ENCODE measurements around the gene PKIG. TPM values are rescaled to one million over a fixed set of nuclear protein-coding genes. Genes with fewer than 3 reads are reported as not detected.

PKIG gene
- total RNA-seq, 1 experiment from 2014 or later: 20.1 TPM

GRCh38 chr20:44566018-44566417 is 16.4 kb upstream of the PKIG start:
- H3K4me3 ChIP-seq (replicated peaks in 1 of 2; ENCODE audit: low read depth in 1 of 2, low read length in 2 of 2): no peak overlapping the region
- no peaks in the 10 kb centered on the region for H4K20me1 ChIP-seq (ENCODE audit: insufficient read depth)
- H3K27me3 ChIP-seq (ENCODE audit: insufficient read depth, low read length): no peaks in the 10 kb centered on the region
- TF ChIP-seq RAD21 (IDR thresholded peaks at IDR 0.05; ENCODE audit: low read depth): no peak
- no TSS peak for BruUV-seq (replicated peaks)
- H2AFZ ChIP-seq (ENCODE audit: low read depth, low read length, poor library complexity, severe bottlenecking): no peak overlapping the region
- ChIA-PET RAD21 (ENCODE audit: low non-redundant PET in 1 of 2, low total read pairs in 2 of 2, uncharacterized antibody in 2 of 2, unreplicated experiment in 2 of 2) (no interaction called here), POLR2A (no interaction called here), CTCF (no interaction called here)
- H3K79me2 ChIP-seq (ENCODE audit: insufficient read depth, low read length): no peaks in the 10 kb centered on the region
- no peaks in the 10 kb centered on the region for H3K9me2 ChIP-seq (ENCODE audit: insufficient read depth)
- no peak overlapping the region for H3K27ac ChIP-seq (ENCODE audit: low read depth, low read length)
- ATAC-seq (no peak), DNase-seq (ENCODE audit: low read depth, low spot score) (no peak)
- no peak overlapping the region for H3K4me2 ChIP-seq (ENCODE audit: low read length)
- no peaks in the 10 kb centered on the region for H3K9me3 ChIP-seq (ENCODE audit: control insufficient read depth in 1 of 2, insufficient read depth in 1 of 2, low read depth in 1 of 2, low read length in 2 of 2)
- H3K4me1 ChIP-seq (ENCODE audit: control insufficient read depth in 1 of 2, insufficient read depth in 2 of 2, low read length in 2 of 2): no peaks in the 10 kb centered on the region
- intact Hi-C loops (cut with micrococcal nuclease): no loop called here
- no peaks in the 10 kb centered on the region for H3K36me3 ChIP-seq (ENCODE audit: control insufficient read depth in 1 of 2, insufficient read depth in 2 of 2, low read length in 2 of 2)
- no peak overlapping the region for H3K9ac ChIP-seq (ENCODE audit: low read length)

- intact Hi-C loops (cut with micrococcal nuclease): no loop called here
- H3K9ac ChIP-seq (ENCODE audit: low read length): no peak overlapping the region
- no peaks in the 10 kb centered on the region; a peak in 1 of 4 replicates for H3K4me1 ChIP-seq (ENCODE audit: control insufficient read depth in 1 of 2, insufficient read depth in 2 of 2, low read length in 2 of 2)
- ChIA-PET RAD21 (ENCODE audit: low non-redundant PET in 1 of 2, low total read pairs in 2 of 2, uncharacterized antibody in 2 of 2, unreplicated experiment in 2 of 2) (no interaction called here), POLR2A (no interaction called here), CTCF (interaction anchor here (1.2 kb wide), 1 partner anchor 29 kb away, joined by 3 read pairs; no protein-coding TSS in a partner anchor)
- no peak overlapping the region for H3K4me3 ChIP-seq (replicated peaks in 1 of 2; ENCODE audit: low read depth in 1 of 2, low read length in 2 of 2)
- H3K36me3 ChIP-seq (ENCODE audit: control insufficient read depth in 1 of 2, insufficient read depth in 2 of 2, low read length in 2 of 2): no peaks in the 10 kb centered on the region
- H2AFZ ChIP-seq (ENCODE audit: low read depth, low read length, poor library complexity, severe bottlenecking): no peak overlapping the region
- DNase-seq (ENCODE audit: low read depth, low spot score): no peak
- no peaks in the 10 kb centered on the region for H4K20me1 ChIP-seq (ENCODE audit: insufficient read depth)
- H3K79me2 ChIP-seq (ENCODE audit: insufficient read depth, low read length): no peaks in the 10 kb centered on the region
- TF ChIP-seq REST (IDR thresholded peaks at IDR 0.05; ENCODE audit: low read depth): no peak
- no peak for TF ChIP-seq FOSL1 (IDR thresholded peaks at IDR 0.05; ENCODE audit: low read depth)
- no peak for TF ChIP-seq SIN3A (IDR thresholded peaks at IDR 0.05; ENCODE audit: low read depth)
- TF ChIP-seq RAD21 (IDR thresholded peaks at IDR 0.05; ENCODE audit: low read depth): no peak
- TF ChIP-seq EZH2 (IDR thresholded peaks at IDR 0.05): no peak
- TF ChIP-seq ATF3 (IDR thresholded peaks at IDR 0.05): no peak
- TF ChIP-seq CEBPB (IDR thresholded peaks at IDR 0.05; ENCODE audit: low read depth): no peak
- TF ChIP-seq SRF (IDR thresholded peaks at IDR 0.05; ENCODE audit: low read depth): no peak
- TF ChIP-seq ZNF274 (IDR thresholded peaks at IDR 0.05; ENCODE audit: low read depth, low read length): no peak
- no peak for TF ChIP-seq YY1 (IDR thresholded peaks at IDR 0.05; ENCODE audit: extremely low read depth, insufficient replicate concordance, low read depth, low read length)
- TF ChIP-seq EGR1 (IDR thresholded peaks at IDR 0.05; ENCODE audit: low read depth): no peak
- TF ChIP-seq TCF7L2 (IDR thresholded peaks at IDR 0.05; ENCODE audit: borderline replicate concordance, extremely low read depth, insufficient read depth, insufficient read length): no peak
- TF ChIP-seq POLR2AphosphoS5 (IDR thresholded peaks at IDR 0.05; ENCODE audit: low read depth, low read length): no peak
- TF ChIP-seq, protein P1, sequence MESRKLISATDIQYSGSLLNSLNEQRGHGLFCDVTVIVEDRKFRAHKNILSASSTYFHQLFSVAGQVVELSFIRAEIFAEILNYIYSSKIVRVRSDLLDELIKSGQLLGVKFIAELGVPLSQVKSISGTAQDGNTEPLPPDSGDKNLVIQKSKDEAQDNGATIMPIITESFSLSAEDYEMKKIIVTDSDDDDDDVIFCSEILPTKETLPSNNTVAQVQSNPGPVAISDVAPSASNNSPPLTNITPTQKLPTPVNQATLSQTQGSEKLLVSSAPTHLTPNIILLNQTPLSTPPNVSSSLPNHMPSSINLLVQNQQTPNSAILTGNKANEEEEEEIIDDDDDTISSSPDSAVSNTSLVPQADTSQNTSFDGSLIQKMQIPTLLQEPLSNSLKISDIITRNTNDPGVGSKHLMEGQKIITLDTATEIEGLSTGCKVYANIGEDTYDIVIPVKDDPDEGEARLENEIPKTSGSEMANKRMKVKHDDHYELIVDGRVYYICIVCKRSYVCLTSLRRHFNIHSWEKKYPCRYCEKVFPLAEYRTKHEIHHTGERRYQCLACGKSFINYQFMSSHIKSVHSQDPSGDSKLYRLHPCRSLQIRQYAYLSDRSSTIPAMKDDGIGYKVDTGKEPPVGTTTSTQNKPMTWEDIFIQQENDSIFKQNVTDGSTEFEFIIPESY (IDR thresholded peaks at IDR 0.05; ENCODE audit: extremely low read depth, insufficient replicate concordance, low read length): no peak
- no peak for TF ChIP-seq POLR2A (IDR thresholded peaks at IDR 0.05; ENCODE audit: borderline replicate concordance, extremely low read depth, insufficient read depth, insufficient read length)
- no peak for TF ChIP-seq ZFX (IDR thresholded peaks at IDR 0.05)
- no peak overlapping the region for H3K27ac ChIP-seq (ENCODE audit: low read depth, low read length)
- H3K27me3 ChIP-seq (ENCODE audit: insufficient read depth, low read length): no peaks in the 10 kb centered on the region
- ATAC-seq: no peak
- no peaks in the 10 kb centered on the region for H3K9me2 ChIP-seq (ENCODE audit: insufficient read depth)
- H3K4me2 ChIP-seq (ENCODE audit: low read length): no peak overlapping the region
- H3K9me3 ChIP-seq (ENCODE audit: control insufficient read depth in 1 of 2, insufficient read depth in 1 of 2, low read depth in 1 of 2, low read length in 2 of 2): no peaks in the 10 kb centered on the region
- no TSS peak for BruUV-seq (replicated peaks)
These were observed 15.6 kb upstream of the PKIG start for GRCh38 chr20:44566811-44567210.
